A549 (cell line): ENCODE measurements around the gene DYRK4. TPM values are rescaled to one million over a fixed set of nuclear protein-coding genes. Genes with fewer than 3 reads are reported as not detected.

Experiments used
- ATAC-seq, 2 experiments: fragments of 200-7000 bp in 1 of 2; fragments of >200 bp in 1 of 2; cut with Nextera tagmentation in 1 of 2; cut with Tn5 transposase in 1 of 2; 3 replicates each; pipeline versions ENCODE4 v1.8.0 to v1.9.1; 2018 to 2020; ENCODE audit warnings: mild to moderate bottlenecking in 1 of 2, moderate library complexity in 1 of 2
- CTCF ChIA-PET: fragments of 300-600 bp; sonication (Branson Sonifier 250); formaldehyde crosslinking; extraction: SDS; loops from one replicate; lab custom pipeline; 2021; ENCODE audit warnings: antibody characterized with exemption, inconsistent platforms; lab: Yijun Ruan, JAX
- POLR2A ChIA-PET: fragments of 350-600 bp; formaldehyde crosslinking; extraction: SDS; loops from one replicate; lab custom pipeline; 2021; ENCODE audit warnings: antibody characterized with exemption, inconsistent platforms; lab: Yijun Ruan, JAX
- DNase-seq, 2 experiments: peaks; one replicate each; pipeline versions ENCODE4 v3.0.0 to v3.0.0-alpha.2; 2011 to 2016; ENCODE audit warnings: low read depth in 1 of 2, low spot score in 1 of 2
- FAIRE-seq: peaks from 2 replicates; lab custom pipeline; 2011; peaks lifted over from hg19 to GRCh38; lab: Jason Lieb, UNC
- H3K27ac ChIP-seq, 2 experiments: fragments of >200 bp; sonication (Bioruptor Twin); formaldehyde crosslinking; 3 replicates each; pipeline ENCODE4 v1.5.1; 2016 to 2017
- H3K4me1 ChIP-seq: fragments of >200 bp; sonication (Bioruptor Twin); formaldehyde crosslinking; 3 replicates; pipeline ENCODE4 v1.6.1; 2016
- H3K4me2 ChIP-seq: fragments of >200 bp; sonication (Bioruptor Twin); formaldehyde crosslinking; 3 replicates; pipeline ENCODE4 v1.6.1; 2016
- H3K4me3 ChIP-seq: fragments of >200 bp; sonication (Bioruptor Twin); formaldehyde crosslinking; 3 replicates; pipeline ENCODE4 v1.5.1; 2016
- H3K9me3 ChIP-seq: fragments of >200 bp; sonication (Bioruptor Twin); formaldehyde crosslinking; 3 replicates; pipeline ENCODE4 v1.6.1; 2016
- CBX2 ChIP-seq: fragments of 200-600 bp; sonication (generic); IDR thresholded peaks from 2 replicates; pipeline ENCODE4 v1.6.1; 2016; ENCODE audit warnings: low read depth, mild to moderate bottlenecking, borderline replicate concordance
- CBX8 ChIP-seq: fragments of 200-600 bp; sonication (generic); IDR thresholded peaks from 2 replicates; pipeline ENCODE4 v1.6.1; 2016
- CEBPB ChIP-seq, 2 experiments: fragments of >200 bp in 1 of 2; sonication (Bioruptor Twin) in 1 of 2; formaldehyde crosslinking in 1 of 2; IDR thresholded peaks; 2 replicates each; pipeline ENCODE4 v1.6.1; 2012 to 2016
- EHMT2 ChIP-seq: fragments of 200-600 bp; sonication (generic); IDR thresholded peaks from 2 replicates; pipeline ENCODE4 v1.6.1; 2016; ENCODE audit warnings: antibody characterized with exemption, low read depth, mild to moderate bottlenecking, moderate library complexity
- EP300 ChIP-seq, 2 experiments: fragments of >200 bp; sonication (Bioruptor Twin); formaldehyde crosslinking; IDR thresholded peaks; 2 replicates in 1 of 2; 3 replicates in 1 of 2; pipeline ENCODE4 v1.6.1; 2016 to 2017
- ESRRA ChIP-seq: fragments of 150-350 bp; IDR thresholded peaks from 2 replicates; pipeline ENCODE4 v1.6.1; 2014; ENCODE audit warnings: mild to moderate bottlenecking, low read length, borderline replicate concordance
- FOSL2 ChIP-seq, 2 experiments: fragments of 450-650 bp in 1 of 2; fragments of >200 bp in 1 of 2; sonication (Bioruptor Twin) in 1 of 2; formaldehyde crosslinking; IDR thresholded peaks; 2 replicates each; pipeline versions ENCODE4 v1.5.0 to v1.6.1; 2016 to 2020; ENCODE audit warnings: mild to moderate bottlenecking in 1 of 2, moderate library complexity in 1 of 2
- HEYL ChIP-seq: fragments of 250-450 bp; sonication (Bioruptor Pico); IDR thresholded peaks from 2 replicates; pipeline ENCODE4 v1.8.0; 2021; ENCODE audit warnings: mild to moderate bottlenecking, moderate library complexity
- HOXB13 ChIP-seq: fragments of 250-450 bp; sonication (Bioruptor Pico); IDR thresholded peaks from 2 replicates; pipeline ENCODE4 v1.5.0; 2020; ENCODE audit warnings: low read depth, mild to moderate bottlenecking, moderate library complexity
- HOXB5 ChIP-seq: fragments of 250-450 bp; sonication (Bioruptor Pico); IDR thresholded peaks from 2 replicates; pipeline ENCODE4 v1.5.0; 2020; ENCODE audit warnings: mild to moderate bottlenecking, moderate library complexity
- KDM5A ChIP-seq: fragments of 200-600 bp; sonication (generic); IDR thresholded peaks from 2 replicates; pipeline ENCODE4 v1.6.1; 2016; ENCODE audit warnings: antibody characterized with exemption, mild to moderate bottlenecking
- MAFK ChIP-seq: fragments of 450-650 bp; IDR thresholded peaks from 2 replicates; pipeline ENCODE4 v1.6.1; 2014; ENCODE audit not compliant: partially characterized antibody
- MAZ ChIP-seq: fragments of 150-350 bp; IDR thresholded peaks from 2 replicates; pipeline ENCODE4 v1.6.1; 2014; ENCODE audit warnings: antibody characterized with exemption, low read depth, low read length, borderline replicate concordance
- NFE2L2 ChIP-seq: fragments of 150-350 bp; conservative IDR thresholded peaks from 2 replicates; pipeline ENCODE4 v1.6.1; 2014; ENCODE audit warnings: low read length
- RAD21 ChIP-seq, 2 experiments: fragments of >200 bp in 1 of 2; sonication (Bioruptor Twin) in 1 of 2; formaldehyde crosslinking in 1 of 2; IDR thresholded peaks in 1 of 2; conservative IDR thresholded peaks in 1 of 2; 2 replicates in 1 of 2; 3 replicates in 1 of 2; pipeline ENCODE4 v1.6.1; 2012 to 2018; ENCODE audit warnings: inconsistent platforms in 1 of 2
- RARB ChIP-seq: fragments of 250-450 bp; sonication (Bioruptor Pico); IDR thresholded peaks from 2 replicates; pipeline ENCODE4 v1.8.0; 2021; ENCODE audit warnings: mild to moderate bottlenecking, moderate library complexity
- TFCP2L1 ChIP-seq: fragments of 250-450 bp; sonication (Bioruptor Pico); IDR thresholded peaks from 2 replicates; pipeline ENCODE4 v1.5.0; 2021; ENCODE audit warnings: mild to moderate bottlenecking
- TP53 ChIP-seq: fragments of 250-450 bp; sonication (Bioruptor Pico); IDR thresholded peaks from 2 replicates; pipeline ENCODE4 v1.5.0; 2021; ENCODE audit warnings: mild to moderate bottlenecking, moderate library complexity
- ZFP36 ChIP-seq: fragments of 450-650 bp; IDR thresholded peaks from 2 replicates; pipeline ENCODE4 v1.6.1; 2014; ENCODE audit warnings: borderline replicate concordance; ENCODE audit not compliant: partially characterized antibody
- WGBS: methylation state at CpG from one replicate; pipeline ENCODE4 v1.1.6; 2017; ENCODE audit errors: missing lambda C conversion rate; 5-methylcytosine and 5-hydroxymethylcytosine counted together
- polyA plus RNA-seq, 4 experiments: library from polyadenylated mRNA; depleted of rRNA in 3 of 4; stranded (reverse); fragments of >200 nt; fragmentation: RNase III in 1 of 4; extraction: RNeasy Plus Mini Kit Qiagen cat#74134 plus additional on column Dnase treatment in 1 of 4; gene quantifications; 2 replicates in 3 of 4; 3 replicates in 1 of 4; pipeline ENCODE4 v1.2.3, GENCODE V29; 2011 to 2017
- TF ChIP-seq, protein P1 (sequence below): fragments of 450-650 bp; IDR thresholded peaks from 2 replicates; pipeline ENCODE4 v1.6.1; 2014; ENCODE audit warnings: antibody characterized with exemption
- TF ChIP-seq, protein P2 (sequence below): fragments of 200-600 bp; sonication (generic); IDR thresholded peaks from 2 replicates; pipeline ENCODE4 v1.6.1; 2016; ENCODE audit warnings: antibody characterized with exemption, mild to moderate bottlenecking, moderate library complexity
- TF ChIP-seq, protein P3 (sequence below): fragments of >200 bp; sonication (Bioruptor Twin); formaldehyde crosslinking; IDR thresholded peaks from 3 replicates; pipeline ENCODE4 v1.6.1; 2016

The DYRK4 gene
- polyA plus RNA-seq, 2 of the 4 experiments (the other 2 are of a cell fraction): 40.3 to 84.5 TPM

DNA sequence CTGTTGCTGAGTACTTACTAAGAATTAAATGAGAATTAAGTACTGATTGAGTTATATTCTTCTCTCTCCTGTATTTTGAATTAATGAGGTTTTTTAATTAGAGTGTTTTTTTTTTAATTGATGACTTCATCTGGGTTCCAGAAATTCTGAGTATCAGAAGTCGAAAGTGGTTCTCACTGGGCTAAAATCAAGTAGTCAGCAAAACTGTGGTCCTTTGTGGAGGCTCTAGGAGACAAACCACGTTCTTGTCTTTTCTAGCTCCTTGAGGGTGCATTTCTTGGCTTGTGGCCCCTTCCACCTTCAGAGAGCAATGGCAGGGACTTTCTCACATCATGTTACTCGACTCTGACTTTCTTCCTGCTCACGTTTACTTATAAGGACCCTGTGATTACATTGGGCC is 8.1 kb upstream of the DYRK4 start:
- TF ChIP-seq FOSL2 (IDR thresholded peaks at IDR 0.05) (no peak), FOSL2 (CRISPR knock-in tag; IDR thresholded peaks at IDR 0.05) (no peak), MAFK (peak; percentile 49), ESRRA (no peak)
- DNase-seq (no peak), ATAC-seq (no peak), FAIRE-seq (no peak)
- 93% methylated on average over 4 of the region's 4 CpGs for WGBS
- no peak overlapping the region for H3K4me2 ChIP-seq
- no peak overlapping the region for H3K4me3 ChIP-seq
- H3K27ac ChIP-seq: no peak overlapping the region
- ChIA-PET POLR2A (no interaction called here), CTCF (no interaction called here)
- H3K4me1 ChIP-seq: no peaks in the 10 kb centered on the region
- H3K9me3 ChIP-seq: no peaks in the 10 kb centered on the region

DNA sequence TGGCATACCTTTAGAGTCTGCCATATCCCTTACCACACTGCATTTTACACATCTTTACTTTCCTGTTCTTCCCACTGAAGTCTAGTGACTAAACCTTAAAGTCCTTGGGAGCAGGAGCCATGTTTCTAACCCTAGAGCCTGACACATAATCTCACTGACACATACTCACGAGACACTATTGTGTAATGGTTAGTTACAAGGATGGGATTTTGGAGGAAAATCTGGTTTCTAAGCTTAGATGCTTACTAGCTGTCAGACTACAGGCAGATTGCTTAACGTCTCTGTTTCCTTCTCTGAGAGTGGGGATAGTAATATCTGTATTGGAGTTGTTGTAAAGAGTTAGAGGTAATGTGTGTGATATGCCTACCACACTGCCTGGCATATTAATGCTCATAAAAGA is 6.2 kb upstream of the DYRK4 start:
- Histone ChIP-seq H3K4me1 (no peaks in the 10 kb centered on the region), H3K4me2 (no peak overlapping the region), H3K4me3 (no peak overlapping the region), H3K27ac (no peak overlapping the region)
- no peak for FAIRE-seq
- POLR2A ChIA-PET: no interaction called here
- WGBS: 85% methylated on average over 2 of the region's 2 CpGs
- no peak for DNase-seq
- ATAC-seq: no peak
- TF ChIP-seq KDM5A: no peak
- TF ChIP-seq EHMT2: no peak
- TF ChIP-seq TFCP2L1 (CRISPR knock-in tag): no peak
- TF ChIP-seq TP53 (CRISPR knock-in tag): no peak
- TF ChIP-seq, all 56 proteins: peak for 0
- no peaks in the 10 kb centered on the region for H3K9me3 ChIP-seq
- CTCF ChIA-PET: interaction anchor here (1.0 kb wide), 1 partner anchor 201 kb away, joined by 3 read pairs; no protein-coding TSS in a partner anchor

DNA sequence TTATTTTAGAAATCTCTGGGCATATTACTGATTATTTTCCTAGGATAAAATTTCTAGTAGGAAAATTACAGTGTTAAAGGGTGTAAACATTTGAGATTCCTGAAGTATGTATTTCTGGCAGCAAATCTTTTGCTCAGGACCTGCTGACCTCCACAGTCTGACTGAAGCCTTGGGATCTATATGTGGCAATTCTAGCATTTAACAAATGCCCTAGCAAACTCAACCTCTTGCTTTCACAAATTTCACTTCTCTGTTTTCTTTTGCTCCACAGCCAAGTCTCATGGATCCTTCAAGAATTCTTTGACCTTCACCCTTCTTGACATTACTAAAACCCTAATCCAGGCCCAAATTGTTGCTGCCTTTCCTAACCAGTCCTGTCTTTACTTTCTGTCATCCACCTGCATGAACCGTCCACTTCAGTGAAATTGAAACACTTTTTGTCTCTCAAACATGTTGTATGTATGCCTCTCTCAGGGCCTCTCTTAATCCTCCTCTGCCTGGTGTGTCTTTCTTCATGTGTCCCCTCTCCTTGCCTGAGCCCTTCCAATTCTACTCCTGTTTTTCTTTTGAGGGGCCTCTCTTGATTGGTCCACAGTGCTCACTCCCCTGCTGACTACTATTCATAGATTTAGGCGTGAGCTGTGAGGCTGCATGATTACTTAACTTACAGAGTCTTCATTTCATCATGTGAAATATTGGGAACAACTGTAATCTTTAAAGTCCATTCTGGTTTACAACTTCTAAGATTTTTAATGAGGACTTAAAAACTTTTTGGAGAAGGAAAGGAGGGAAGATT is 5.1 kb upstream of the DYRK4 start:
- Histone ChIP-seq H3K4me3 (no peak overlapping the region), H3K4me1 (no peaks in the 10 kb centered on the region), H3K27ac (no peak overlapping the region), H3K4me2 (no peak overlapping the region), H3K9me3 (no peaks in the 10 kb centered on the region)
- TF ChIP-seq HOXB13 (CRISPR knock-in tag) (no peak), CBX8 (no peak), TFCP2L1 (CRISPR knock-in tag) (no peak), HEYL (no peak), RAD21 (conservative IDR thresholded peaks at IDR 0.05 in 1 of 2, IDR thresholded peaks at IDR 0.05 in 1 of 2) (no peak), ZFP36 (no peak), CBX2 (no peak), NFE2L2 (no peak), EP300 (IDR thresholded peaks at IDR 0.05) (no peak), HOXB5 (CRISPR knock-in tag) (no peak), RARB (no peak), CEBPB (IDR thresholded peaks at IDR 0.05) (no peak), MAZ (no peak)
- TF ChIP-seq, protein P1, sequence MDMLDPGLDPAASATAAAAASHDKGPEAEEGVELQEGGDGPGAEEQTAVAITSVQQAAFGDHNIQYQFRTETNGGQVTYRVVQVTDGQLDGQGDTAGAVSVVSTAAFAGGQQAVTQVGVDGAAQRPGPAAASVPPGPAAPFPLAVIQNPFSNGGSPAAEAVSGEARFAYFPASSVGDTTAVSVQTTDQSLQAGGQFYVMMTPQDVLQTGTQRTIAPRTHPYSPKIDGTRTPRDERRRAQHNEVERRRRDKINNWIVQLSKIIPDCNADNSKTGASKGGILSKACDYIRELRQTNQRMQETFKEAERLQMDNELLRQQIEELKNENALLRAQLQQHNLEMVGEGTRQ: no peak
- TF ChIP-seq, protein P2, sequence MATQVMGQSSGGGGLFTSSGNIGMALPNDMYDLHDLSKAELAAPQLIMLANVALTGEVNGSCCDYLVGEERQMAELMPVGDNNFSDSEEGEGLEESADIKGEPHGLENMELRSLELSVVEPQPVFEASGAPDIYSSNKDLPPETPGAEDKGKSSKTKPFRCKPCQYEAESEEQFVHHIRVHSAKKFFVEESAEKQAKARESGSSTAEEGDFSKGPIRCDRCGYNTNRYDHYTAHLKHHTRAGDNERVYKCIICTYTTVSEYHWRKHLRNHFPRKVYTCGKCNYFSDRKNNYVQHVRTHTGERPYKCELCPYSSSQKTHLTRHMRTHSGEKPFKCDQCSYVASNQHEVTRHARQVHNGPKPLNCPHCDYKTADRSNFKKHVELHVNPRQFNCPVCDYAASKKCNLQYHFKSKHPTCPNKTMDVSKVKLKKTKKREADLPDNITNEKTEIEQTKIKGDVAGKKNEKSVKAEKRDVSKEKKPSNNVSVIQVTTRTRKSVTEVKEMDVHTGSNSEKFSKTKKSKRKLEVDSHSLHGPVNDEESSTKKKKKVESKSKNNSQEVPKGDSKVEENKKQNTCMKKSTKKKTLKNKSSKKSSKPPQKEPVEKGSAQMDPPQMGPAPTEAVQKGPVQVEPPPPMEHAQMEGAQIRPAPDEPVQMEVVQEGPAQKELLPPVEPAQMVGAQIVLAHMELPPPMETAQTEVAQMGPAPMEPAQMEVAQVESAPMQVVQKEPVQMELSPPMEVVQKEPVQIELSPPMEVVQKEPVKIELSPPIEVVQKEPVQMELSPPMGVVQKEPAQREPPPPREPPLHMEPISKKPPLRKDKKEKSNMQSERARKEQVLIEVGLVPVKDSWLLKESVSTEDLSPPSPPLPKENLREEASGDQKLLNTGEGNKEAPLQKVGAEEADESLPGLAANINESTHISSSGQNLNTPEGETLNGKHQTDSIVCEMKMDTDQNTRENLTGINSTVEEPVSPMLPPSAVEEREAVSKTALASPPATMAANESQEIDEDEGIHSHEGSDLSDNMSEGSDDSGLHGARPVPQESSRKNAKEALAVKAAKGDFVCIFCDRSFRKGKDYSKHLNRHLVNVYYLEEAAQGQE: no peak
- TF ChIP-seq, protein P3, sequence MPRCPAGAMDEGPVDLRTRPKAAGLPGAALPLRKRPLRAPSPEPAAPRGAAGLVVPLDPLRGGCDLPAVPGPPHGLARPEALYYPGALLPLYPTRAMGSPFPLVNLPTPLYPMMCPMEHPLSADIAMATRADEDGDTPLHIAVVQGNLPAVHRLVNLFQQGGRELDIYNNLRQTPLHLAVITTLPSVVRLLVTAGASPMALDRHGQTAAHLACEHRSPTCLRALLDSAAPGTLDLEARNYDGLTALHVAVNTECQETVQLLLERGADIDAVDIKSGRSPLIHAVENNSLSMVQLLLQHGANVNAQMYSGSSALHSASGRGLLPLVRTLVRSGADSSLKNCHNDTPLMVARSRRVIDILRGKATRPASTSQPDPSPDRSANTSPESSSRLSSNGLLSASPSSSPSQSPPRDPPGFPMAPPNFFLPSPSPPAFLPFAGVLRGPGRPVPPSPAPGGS: no peak
- ChIA-PET POLR2A (no interaction called here), CTCF (no interaction called here)
- FAIRE-seq (no peak), DNase-seq (no peak), ATAC-seq (no peak)
- WGBS: 88% methylated on average over 2 of the region's 2 CpGs
